Endodermal cell (in vitro differentiated cells): ENCODE results near the gene KRT25. TPM values are rescaled to one million over a fixed set of nuclear protein-coding genes. Genes with fewer than 3 reads are reported as not detected.
A peak's percentile ranks its signal among the peaks of the same experiment; 100 is the strongest.

Source experiments
- DNase-seq: peaks from one replicate; pipeline ENCODE4 v3.0.0-alpha.2; 2017
- H3K27ac ChIP-seq: 2 replicates; pipeline ENCODE4 v1.5.1; 2013; ENCODE audit warnings: mild to moderate bottlenecking, low read depth, low read length, moderate library complexity
- H3K27me3 ChIP-seq: 2 replicates; pipeline ENCODE4 v1.6.1; 2013; ENCODE audit warnings: mild to moderate bottlenecking, low read length, moderate library complexity; ENCODE audit not compliant: insufficient read depth, control insufficient read depth, poor library complexity, severe bottlenecking
- H3K36me3 ChIP-seq: 2 replicates; pipeline ENCODE4 v1.7.0; 2013; ENCODE audit warnings: mild to moderate bottlenecking, low read length, moderate library complexity; ENCODE audit not compliant: control insufficient read depth, insufficient read depth
- H3K4me1 ChIP-seq: one replicate; pipeline ENCODE4 v1.7.0; 2013; ENCODE audit warnings: low read length; ENCODE audit not compliant: control insufficient read depth, insufficient read depth
- H3K4me3 ChIP-seq: 2 replicates; pipeline ENCODE4 v1.5.1; 2013; ENCODE audit warnings: mild to moderate bottlenecking, low read length, moderate library complexity
- H3K9ac ChIP-seq: 2 replicates; pipeline ENCODE4 v1.6.1; 2013; ENCODE audit warnings: mild to moderate bottlenecking, low read length, moderate library complexity; ENCODE audit not compliant: poor library complexity, severe bottlenecking; ENCODE audit errors: extremely low read depth
- H3K9me3 ChIP-seq: 2 replicates; pipeline ENCODE4 v1.6.1; 2013; ENCODE audit warnings: mild to moderate bottlenecking, low read length, moderate library complexity; ENCODE audit not compliant: control insufficient read depth
- H3K27ac Mint-ChIP-seq: 2 replicates; pipeline ENCODE4 v1.8.0; 2020; ENCODE audit warnings: mixed read lengths
- H3K27me3 Mint-ChIP-seq: 2 replicates; pipeline ENCODE4 v1.8.0; 2021; ENCODE audit warnings: mild to moderate bottlenecking, mixed read lengths; ENCODE audit not compliant: insufficient read depth
- H3K36me3 Mint-ChIP-seq: 2 replicates; pipeline ENCODE4 v1.8.0; 2020; ENCODE audit warnings: low read depth, mixed read lengths
- H3K4me1 Mint-ChIP-seq: 2 replicates; pipeline ENCODE4 v1.8.0; 2020; ENCODE audit warnings: mixed read lengths
- H3K4me3 Mint-ChIP-seq: 2 replicates; pipeline ENCODE4 v1.8.0; 2020; ENCODE audit warnings: mild to moderate bottlenecking, moderate library complexity, mixed read lengths
- H3K9me3 Mint-ChIP-seq: 2 replicates; pipeline ENCODE4 v1.8.0; 2020; ENCODE audit warnings: mild to moderate bottlenecking, mixed read lengths
- WGBS, 2 experiments: methylation state at CpG; one replicate each; pipeline versions ENCODE4 v1.1.5 to v1.1.7; 2013; ENCODE audit warnings: missing lambda C conversion rate in 2 of 2, mixed read lengths in 1 of 2; ENCODE audit not compliant: insufficient coverage in 1 of 2, insufficient read length in 1 of 2; 5-methylcytosine and 5-hydroxymethylcytosine counted together
- long read RNA-seq, 4 experiments: library from polyadenylated mRNA in 2 of 4; library from RNA in 1 of 4; library from capped mRNA in 1 of 4; stranded (forward) in 3 of 4; unstranded in 1 of 4; transcript quantifications; one replicate each; pipeline ENCODE4 v2.0.0, GENCODE V29; 2020 to 2021; ENCODE audit warnings: inconsistent platforms in 1 of 4
- polyA plus RNA-seq, 2 experiments: library from polyadenylated mRNA; stranded (reverse); fragments of 50-300 nt; gene quantifications; one replicate each; pipeline ENCODE4 v1.2.3, GENCODE V29; 2013
- total RNA-seq, 2 donors: library from RNA; stranded (reverse); fragmentation: NEBNext Ultra II Directional in 1 of 2; extraction: Animal tissue kit (Norgen Biotek cat#: 25700) in 1 of 2; gene quantifications; 2 replicates in 1 of 2; 3 replicates in 1 of 2; pipeline ENCODE4 v1.2.1, GENCODE V29; 2021
- TF ChIP-seq, protein P1 (sequence below): fragments of 200-600 bp; sonication (generic); conservative IDR thresholded peaks from 2 replicates; pipeline ENCODE4 v1.5.0; 2021; ENCODE audit warnings: antibody characterized with exemption, mild to moderate bottlenecking

KRT25 gene, protein sequence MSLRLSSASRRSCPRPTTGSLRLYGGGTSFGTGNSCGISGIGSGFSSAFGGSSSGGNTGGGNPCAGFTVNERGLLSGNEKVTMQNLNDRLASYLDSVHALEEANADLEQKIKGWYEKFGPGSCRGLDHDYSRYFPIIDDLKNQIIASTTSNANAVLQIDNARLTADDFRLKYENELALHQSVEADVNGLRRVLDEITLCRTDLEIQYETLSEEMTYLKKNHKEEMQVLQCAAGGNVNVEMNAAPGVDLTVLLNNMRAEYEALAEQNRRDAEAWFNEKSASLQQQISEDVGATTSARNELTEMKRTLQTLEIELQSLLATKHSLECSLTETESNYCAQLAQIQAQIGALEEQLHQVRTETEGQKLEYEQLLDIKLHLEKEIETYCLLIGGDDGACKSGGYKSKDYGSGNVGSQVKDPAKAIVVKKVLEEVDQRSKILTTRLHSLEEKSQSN
- not detected for total RNA-seq
- not detected for polyA plus RNA-seq (2013, experiment 1 of 2)
- not detected for polyA plus RNA-seq (2013, experiment 2 of 2)
- long read RNA-seq, experiment 1 = 0 reads
- long read RNA-seq, experiment 2 = 0 reads
- long read RNA-seq, experiment 3 = 0 reads
- long read RNA-seq, experiment 4 = 0 reads

- no peak within 1 kb of the TSS for H3K27ac Mint-ChIP-seq
- no peaks in the 10 kb centered on the region for H3K36me3 Mint-ChIP-seq
- H3K4me1 ChIP-seq = no peaks in the 10 kb centered on the region
- no peak for DNase-seq
- H3K4me1 Mint-ChIP-seq = no peaks in the 10 kb centered on the region
- no peak within 1 kb of the TSS for H3K4me3 Mint-ChIP-seq
- 83 to 88% methylated on average over 3 to 4 of the region's 4 CpGs for WGBS, 2 experiments
- peaks cover 21% of the 10 kb centered on the region for H3K9me3 ChIP-seq
- TF ChIP-seq, protein P1, sequence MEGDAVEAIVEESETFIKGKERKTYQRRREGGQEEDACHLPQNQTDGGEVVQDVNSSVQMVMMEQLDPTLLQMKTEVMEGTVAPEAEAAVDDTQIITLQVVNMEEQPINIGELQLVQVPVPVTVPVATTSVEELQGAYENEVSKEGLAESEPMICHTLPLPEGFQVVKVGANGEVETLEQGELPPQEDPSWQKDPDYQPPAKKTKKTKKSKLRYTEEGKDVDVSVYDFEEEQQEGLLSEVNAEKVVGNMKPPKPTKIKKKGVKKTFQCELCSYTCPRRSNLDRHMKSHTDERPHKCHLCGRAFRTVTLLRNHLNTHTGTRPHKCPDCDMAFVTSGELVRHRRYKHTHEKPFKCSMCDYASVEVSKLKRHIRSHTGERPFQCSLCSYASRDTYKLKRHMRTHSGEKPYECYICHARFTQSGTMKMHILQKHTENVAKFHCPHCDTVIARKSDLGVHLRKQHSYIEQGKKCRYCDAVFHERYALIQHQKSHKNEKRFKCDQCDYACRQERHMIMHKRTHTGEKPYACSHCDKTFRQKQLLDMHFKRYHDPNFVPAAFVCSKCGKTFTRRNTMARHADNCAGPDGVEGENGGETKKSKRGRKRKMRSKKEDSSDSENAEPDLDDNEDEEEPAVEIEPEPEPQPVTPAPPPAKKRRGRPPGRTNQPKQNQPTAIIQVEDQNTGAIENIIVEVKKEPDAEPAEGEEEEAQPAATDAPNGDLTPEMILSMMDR = no peak
- H3K9me3 Mint-ChIP-seq = peaks cover 18% of the 10 kb centered on the region
- H3K27ac ChIP-seq = no peak within 1 kb of the TSS
- peaks cover 15% of the 10 kb centered on the region for H3K27me3 Mint-ChIP-seq
- H3K4me3 ChIP-seq = no peak within 1 kb of the TSS
- no peaks in the 10 kb centered on the region for H3K27me3 ChIP-seq
- no peaks in the 10 kb centered on the region for H3K36me3 ChIP-seq
- H3K9ac ChIP-seq = no peak within 1 kb of the TSS
Observed at GRCh38 chr17:40755231-40755630, at the start of gene KRT25. KRT25 (minus strand) TSS chr17:40755331; CDS start chr17:40755271, 60 bp downstream.

- Mint-ChIP-seq H3K27me3 (peaks cover 48% of the 10 kb centered on the region), H3K27ac (no peak overlapping the region), H3K36me3 (no peaks in the 10 kb centered on the region), H3K4me3 (no peak overlapping the region), H3K9me3 (peaks cover 4% of the 10 kb centered on the region), H3K4me1 (peaks cover 3% of the 10 kb centered on the region)
- Histone ChIP-seq H3K27me3 (peaks cover 59% of the 10 kb centered on the region), H3K4me1 (no peaks in the 10 kb centered on the region), H3K9me3 (peaks cover 6% of the 10 kb centered on the region), H3K4me3 (no peak overlapping the region), H3K27ac (no peak overlapping the region), H3K9ac (no peak overlapping the region), H3K36me3 (no peaks in the 10 kb centered on the region)
- TF ChIP-seq, protein P1 = peak; percentile 97
- WGBS, 2 experiments = 18 to 20% methylated on average over 9 to 13 of the region's 13 CpGs
- peak; percentile 97 for DNase-seq
Observed at GRCh38 chr17:40803617-40804082, 48.5 kb upstream of the KRT25 start.

- Histone ChIP-seq H3K4me3 (no peak overlapping the region), H3K4me1 (no peaks in the 10 kb centered on the region), H3K9me3 (peaks cover 6% of the 10 kb centered on the region), H3K9ac (no peak overlapping the region), H3K27me3 (peaks cover 35% of the 10 kb centered on the region), H3K36me3 (no peaks in the 10 kb centered on the region), H3K27ac (no peak overlapping the region)
- H3K27me3 Mint-ChIP-seq = peaks cover 31% of the 10 kb centered on the region
- H3K27ac Mint-ChIP-seq = no peak overlapping the region
- 90 to 91% methylated on average over 2 of the region's 2 CpGs for WGBS, 2 experiments
- H3K36me3 Mint-ChIP-seq = no peaks in the 10 kb centered on the region
- TF ChIP-seq, protein P1 = no peak
- no peak for DNase-seq
- H3K9me3 Mint-ChIP-seq = peaks cover 4% of the 10 kb centered on the region
- no peak overlapping the region for H3K4me3 Mint-ChIP-seq
- peaks cover 3% of the 10 kb centered on the region for H3K4me1 Mint-ChIP-seq
Observed at GRCh38 chr17:40801157-40801556, 46.0 kb upstream of the KRT25 start.
